Endodermal cell (in vitro differentiated cells): ENCODE data around the gene RHOXF2B. TPM values are rescaled to one million over a fixed set of nuclear protein-coding genes. Genes with fewer than 3 reads are reported as not detected.
A peak's percentile ranks its signal among the peaks of the same experiment; 100 is the strongest.
"Not testable (repeated sequence)": the region's sequence is repeated elsewhere in the genome, so short reads cannot be mapped to it uniquely, and the experiment has no call there.

ENCODE experiments used
- DNase-seq: peaks from one replicate; pipeline ENCODE4 v3.0.0-alpha.2; 2017
- H3K27ac ChIP-seq: 2 replicates; pipeline ENCODE4 v1.5.1; 2013; ENCODE audit warnings: mild to moderate bottlenecking, low read depth, low read length, moderate library complexity
- H3K27me3 ChIP-seq: 2 replicates; pipeline ENCODE4 v1.6.1; 2013; ENCODE audit warnings: mild to moderate bottlenecking, low read length, moderate library complexity; ENCODE audit not compliant: insufficient read depth, control insufficient read depth, poor library complexity, severe bottlenecking
- H3K36me3 ChIP-seq: 2 replicates; pipeline ENCODE4 v1.7.0; 2013; ENCODE audit warnings: mild to moderate bottlenecking, low read length, moderate library complexity; ENCODE audit not compliant: control insufficient read depth, insufficient read depth
- H3K4me1 ChIP-seq: one replicate; pipeline ENCODE4 v1.7.0; 2013; ENCODE audit warnings: low read length; ENCODE audit not compliant: control insufficient read depth, insufficient read depth
- H3K4me3 ChIP-seq: 2 replicates; pipeline ENCODE4 v1.5.1; 2013; ENCODE audit warnings: mild to moderate bottlenecking, low read length, moderate library complexity
- H3K9ac ChIP-seq: 2 replicates; pipeline ENCODE4 v1.6.1; 2013; ENCODE audit warnings: mild to moderate bottlenecking, low read length, moderate library complexity; ENCODE audit not compliant: poor library complexity, severe bottlenecking; ENCODE audit errors: extremely low read depth
- H3K9me3 ChIP-seq: 2 replicates; pipeline ENCODE4 v1.6.1; 2013; ENCODE audit warnings: mild to moderate bottlenecking, low read length, moderate library complexity; ENCODE audit not compliant: control insufficient read depth
- H3K27ac Mint-ChIP-seq: 2 replicates; pipeline ENCODE4 v1.8.0; 2020; ENCODE audit warnings: mixed read lengths
- H3K27me3 Mint-ChIP-seq: 2 replicates; pipeline ENCODE4 v1.8.0; 2021; ENCODE audit warnings: mild to moderate bottlenecking, mixed read lengths; ENCODE audit not compliant: insufficient read depth
- H3K36me3 Mint-ChIP-seq: 2 replicates; pipeline ENCODE4 v1.8.0; 2020; ENCODE audit warnings: low read depth, mixed read lengths
- H3K4me1 Mint-ChIP-seq: 2 replicates; pipeline ENCODE4 v1.8.0; 2020; ENCODE audit warnings: mixed read lengths
- H3K4me3 Mint-ChIP-seq: 2 replicates; pipeline ENCODE4 v1.8.0; 2020; ENCODE audit warnings: mild to moderate bottlenecking, moderate library complexity, mixed read lengths
- H3K9me3 Mint-ChIP-seq: 2 replicates; pipeline ENCODE4 v1.8.0; 2020; ENCODE audit warnings: mild to moderate bottlenecking, mixed read lengths
- CTCF ChIP-seq: fragments of 200-600 bp; sonication (generic); conservative IDR thresholded peaks from 2 replicates; pipeline ENCODE4 v1.5.0; 2021; ENCODE audit warnings: antibody characterized with exemption, mild to moderate bottlenecking
- WGBS, 2 experiments: methylation state at CpG; one replicate each; pipeline versions ENCODE4 v1.1.5 to v1.1.7; 2013; ENCODE audit warnings: missing lambda C conversion rate in 2 of 2, mixed read lengths in 1 of 2; ENCODE audit not compliant: insufficient coverage in 1 of 2, insufficient read length in 1 of 2; 5-methylcytosine and 5-hydroxymethylcytosine counted together
- total RNA-seq, 2 donors: library from RNA; stranded (reverse); fragmentation: NEBNext Ultra II Directional in 1 of 2; extraction: Animal tissue kit (Norgen Biotek cat#: 25700) in 1 of 2; gene quantifications; 2 replicates in 1 of 2; 3 replicates in 1 of 2; pipeline ENCODE4 v1.2.1, GENCODE V29; 2021

The RHOXF2B gene
- total RNA-seq, 2 donors from 2014 or later: not detected

GRCh38 chrX:120036704-120037103 is 40.8 kb downstream of the RHOXF2B start:
- peaks cover 36% of the 10 kb centered on the region for H3K9me3 Mint-ChIP-seq
- H3K4me3 Mint-ChIP-seq: no peak overlapping the region
- H3K36me3 Mint-ChIP-seq: no peaks in the 10 kb centered on the region
- Histone ChIP-seq H3K9me3 (no peaks in the 10 kb centered on the region), H3K4me1 (no peaks in the 10 kb centered on the region), H3K36me3 (no peaks in the 10 kb centered on the region), H3K27me3 (no peaks in the 10 kb centered on the region), H3K27ac (no peak overlapping the region), H3K9ac (no peak overlapping the region), H3K4me3 (no peak overlapping the region)
- peaks cover 25% of the 10 kb centered on the region for H3K27me3 Mint-ChIP-seq
- no CpG with 5 or more reads among the region's 1 CpG for WGBS, 2 experiments
- no peak overlapping the region for H3K27ac Mint-ChIP-seq
- H3K4me1 Mint-ChIP-seq: peaks cover 2% of the 10 kb centered on the region
- DNase-seq: peak; percentile 48
- no peak for TF ChIP-seq CTCF

DNA sequence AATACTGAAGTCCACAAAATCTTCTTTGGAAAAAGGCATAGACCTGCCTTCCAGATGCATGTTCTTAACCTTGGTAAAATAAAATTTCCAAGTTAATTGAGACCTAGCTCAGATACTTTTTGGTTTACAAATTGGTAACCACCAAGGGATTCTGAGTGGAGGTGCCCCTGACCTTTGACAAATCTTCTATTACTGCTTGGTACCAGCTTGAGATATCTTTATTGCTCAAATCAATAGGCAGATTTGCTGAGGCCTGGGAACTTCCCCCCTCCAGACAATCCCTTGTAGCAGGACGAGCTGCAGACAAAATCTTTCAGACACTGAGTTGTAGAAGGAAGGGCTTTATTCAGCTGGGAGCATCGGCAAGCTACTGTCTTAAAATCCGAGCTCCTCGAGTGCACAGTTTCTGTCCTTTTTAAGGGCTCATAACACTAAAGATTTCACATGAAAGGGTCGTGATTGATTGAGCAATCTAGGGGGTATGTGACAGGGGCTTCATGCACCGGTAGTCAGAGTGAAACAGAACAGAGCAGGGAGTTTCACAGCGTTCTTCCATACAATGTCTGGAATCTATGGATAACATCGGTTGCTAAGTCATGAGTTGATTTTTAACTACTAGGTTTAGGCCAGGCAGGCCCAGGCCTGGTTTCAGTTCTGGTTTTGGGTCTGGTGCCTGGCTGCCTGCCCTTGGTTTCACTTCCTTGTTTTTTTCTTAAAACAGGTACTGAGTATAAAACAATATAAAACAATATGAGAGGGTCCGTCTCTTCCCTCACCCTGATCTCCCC is 41.8 kb downstream of the RHOXF2B start:
- H3K36me3 Mint-ChIP-seq, H3K4me1 ChIP-seq, DNase-seq, H3K27ac ChIP-seq, H3K4me3 Mint-ChIP-seq, H3K4me3 ChIP-seq, H3K27ac Mint-ChIP-seq, H3K4me1 Mint-ChIP-seq, H3K27me3 ChIP-seq, H3K9ac ChIP-seq, H3K9me3 ChIP-seq, H3K36me3 ChIP-seq: not testable (repeated sequence)
- Mint-ChIP-seq H3K27me3 (peaks cover 25% of the 10 kb centered on the region), H3K9me3 (peaks cover 41% of the 10 kb centered on the region)
- WGBS, 2 experiments: 83 to 90% methylated on average over 1 to 8 of the region's 9 CpGs

GRCh38 chrX:120029354-120029753 is 48.1 kb downstream of the RHOXF2B start:
- no peak overlapping the region for H3K27ac Mint-ChIP-seq
- DNase-seq: peak; percentile 41
- peaks cover 56% of the 10 kb centered on the region for H3K9me3 Mint-ChIP-seq
- Histone ChIP-seq H3K9me3 (no peaks in the 10 kb centered on the region), H3K27me3 (peaks cover 5% of the 10 kb centered on the region), H3K4me3 (no peak overlapping the region), H3K27ac (no peak overlapping the region), H3K9ac (no peak overlapping the region), H3K4me1 (no peaks in the 10 kb centered on the region), H3K36me3 (no peaks in the 10 kb centered on the region)
- H3K4me3 Mint-ChIP-seq: no peak overlapping the region
- 20 to 29% methylated on average over 1 of the region's 3 CpGs for WGBS, 2 experiments
- peaks cover 4% of the 10 kb centered on the region for H3K36me3 Mint-ChIP-seq
- peaks cover 39% of the 10 kb centered on the region for H3K27me3 Mint-ChIP-seq
- H3K4me1 Mint-ChIP-seq: no peaks in the 10 kb centered on the region
- no peak for TF ChIP-seq CTCF
